HG02571 (cell line): ENCODE results near the gene EHBP1L1.
"Not testable (repeated sequence)": the region's sequence is repeated elsewhere in the genome, so short reads cannot be mapped to it uniquely, and the experiment has no call there.

Experiments used
- ATAC-seq: cut with Tn5 transposase; IDR thresholded peaks from one replicate; pipeline ENCODE4 v1.9.1; 2021; ENCODE audit warnings: mild to moderate bottlenecking, moderate library complexity; ENCODE audit not compliant: unreplicated experiment

The EHBP1L1 gene

DNA sequence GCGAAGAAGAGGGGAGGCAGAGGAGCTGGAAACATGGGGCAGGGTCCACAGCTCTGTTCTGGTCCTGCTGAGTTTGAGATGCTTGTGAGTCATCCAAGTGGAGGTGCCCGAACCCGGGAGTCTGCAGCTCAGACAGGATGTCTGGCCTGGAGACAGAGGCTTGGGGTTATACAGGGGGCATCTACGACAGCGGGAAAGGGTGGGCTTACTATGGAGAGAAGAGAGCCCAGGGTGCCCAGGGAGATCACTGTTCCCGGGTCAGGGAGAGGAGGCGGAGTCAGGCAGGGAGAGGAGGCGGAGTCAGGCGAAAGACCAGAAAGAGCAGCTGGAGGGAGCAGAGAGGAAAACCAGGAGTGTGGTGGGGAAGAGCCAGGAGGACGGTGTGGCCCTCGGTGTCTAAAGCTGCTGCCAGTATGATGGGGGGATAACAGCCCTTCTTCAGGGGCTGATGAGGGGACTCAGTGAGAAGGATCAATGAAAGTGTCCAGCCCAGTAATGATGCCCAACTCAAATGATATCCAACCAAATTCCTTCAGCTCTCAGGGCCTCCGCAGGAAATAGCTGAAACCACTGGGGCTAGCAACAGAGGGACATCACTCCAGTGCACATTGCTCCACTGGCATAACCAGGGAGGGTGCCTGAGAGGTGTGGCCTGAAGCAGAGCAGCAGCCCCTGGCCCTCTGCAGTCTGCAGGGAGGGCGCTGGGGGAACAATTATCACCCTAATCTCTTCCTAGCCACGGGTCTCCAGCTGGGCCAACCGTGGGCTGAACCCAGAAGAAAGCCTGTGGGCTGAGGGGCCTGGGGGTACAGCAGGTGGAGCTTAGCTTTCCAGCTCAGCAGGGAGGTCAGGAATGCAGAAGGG, 15.1 kb upstream of the EHBP1L1 start:
- no peak for ATAC-seq

DNA sequence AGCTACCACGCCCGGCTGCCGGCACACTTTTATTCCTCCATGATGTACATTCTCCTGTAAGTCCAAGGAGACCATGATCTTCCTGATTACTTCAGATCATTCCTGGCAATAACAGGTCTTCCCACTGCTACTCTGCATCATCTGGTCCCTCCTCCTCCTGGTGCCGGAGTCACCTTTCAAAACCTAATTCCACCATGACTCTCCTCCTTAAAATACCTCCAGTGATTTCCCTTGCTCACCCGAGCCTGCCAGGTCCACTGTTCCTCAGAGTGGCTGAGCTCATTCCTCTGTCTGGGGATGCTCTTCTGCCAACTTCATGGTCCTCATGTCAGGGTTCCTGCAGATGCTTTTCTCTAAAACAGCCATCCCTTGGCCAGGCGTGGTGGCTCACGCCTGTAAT, 13.8 kb upstream of the EHBP1L1 start:
- no peak for ATAC-seq

- ATAC-seq = no peak
These were observed 13.1 kb upstream of the EHBP1L1 start for GRCh38 chr11:65562788-65563187.

GRCh38 chr11:65563601-65564000, 12.3 kb upstream of the EHBP1L1 start:
- no peak for ATAC-seq

- ATAC-seq = not testable (repeated sequence)
These were observed 10.8 kb upstream of the EHBP1L1 start for GRCh38 chr11:65564879-65565559.

- ATAC-seq = no peak
These were observed 10.0 kb upstream of the EHBP1L1 start for GRCh38 chr11:65565624-65566453.

DNA sequence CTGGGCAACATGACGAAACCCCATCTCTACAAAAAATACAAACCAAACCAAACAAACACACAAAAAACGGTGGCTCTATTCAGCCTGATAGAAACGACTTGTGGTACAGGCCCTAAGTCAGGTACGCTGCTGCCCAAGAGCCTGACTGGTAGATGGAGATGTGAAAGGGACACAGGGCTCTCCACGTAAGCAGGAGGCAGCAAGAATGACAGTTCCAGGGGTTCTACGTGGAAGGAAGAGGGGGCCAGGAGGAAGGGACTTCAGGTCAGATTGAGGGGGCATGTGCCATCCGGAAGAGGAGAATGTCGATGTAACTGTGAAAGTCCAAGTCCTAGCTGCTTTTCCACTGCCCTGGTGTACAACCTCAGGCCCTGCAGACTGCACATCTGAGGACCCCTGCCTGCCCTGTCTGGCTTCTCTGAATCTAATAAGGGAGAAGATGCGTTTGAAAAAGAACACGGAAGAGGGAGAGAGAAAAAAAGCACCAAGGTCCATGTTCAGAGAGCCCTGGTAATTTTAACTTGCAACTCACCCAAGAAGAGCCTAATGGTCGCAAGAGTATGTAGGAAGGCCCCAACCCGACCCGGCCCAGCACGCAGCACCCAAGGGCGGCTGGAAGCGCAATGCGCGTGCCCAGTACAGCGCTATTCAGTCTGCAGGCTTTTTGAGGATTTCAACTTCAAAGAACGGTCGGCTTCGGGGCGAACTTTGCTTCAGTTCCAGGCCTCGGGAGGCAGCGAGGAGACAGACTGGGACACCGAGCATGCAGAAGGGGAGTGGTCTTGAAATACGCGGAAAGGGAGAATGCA, 6.5 kb upstream of the EHBP1L1 start:
- ATAC-seq = peak; percentile 8

GRCh38 chr11:65569973-65570918, 5.6 kb upstream of the EHBP1L1 start, which contains the start of gene ZNRD2:
Gene ZNRD2, plus strand, starts transcription at chr11:65570477. Its CDS starts 15 bp downstream, at chr11:65570492.
- peak; percentile 55 for ATAC-seq

GRCh38 chr11:65571420-65571819, 4.4 kb upstream of the EHBP1L1 start:
- ATAC-seq = no peak

DNA sequence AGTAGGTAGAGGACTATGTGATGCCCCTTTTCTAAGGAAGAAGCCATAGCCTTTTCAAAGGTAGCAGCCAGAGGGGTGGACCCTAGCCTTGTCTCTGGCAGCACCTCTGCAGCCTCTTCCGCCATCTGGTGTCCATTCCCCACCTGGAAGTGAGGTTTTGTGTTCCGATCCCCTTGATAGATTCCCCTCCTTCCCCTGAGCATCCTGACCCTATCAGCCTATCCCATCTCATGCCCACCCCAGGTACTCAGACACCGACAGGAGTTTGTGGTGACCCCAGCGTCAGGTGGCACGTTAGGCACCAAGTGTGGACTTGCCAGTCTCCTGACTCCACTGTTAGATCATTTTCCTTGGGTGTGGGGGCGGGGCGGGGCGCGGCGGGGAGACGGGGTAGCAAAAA, 3.9 kb upstream of the EHBP1L1 start:
- ATAC-seq = no peak

DNA sequence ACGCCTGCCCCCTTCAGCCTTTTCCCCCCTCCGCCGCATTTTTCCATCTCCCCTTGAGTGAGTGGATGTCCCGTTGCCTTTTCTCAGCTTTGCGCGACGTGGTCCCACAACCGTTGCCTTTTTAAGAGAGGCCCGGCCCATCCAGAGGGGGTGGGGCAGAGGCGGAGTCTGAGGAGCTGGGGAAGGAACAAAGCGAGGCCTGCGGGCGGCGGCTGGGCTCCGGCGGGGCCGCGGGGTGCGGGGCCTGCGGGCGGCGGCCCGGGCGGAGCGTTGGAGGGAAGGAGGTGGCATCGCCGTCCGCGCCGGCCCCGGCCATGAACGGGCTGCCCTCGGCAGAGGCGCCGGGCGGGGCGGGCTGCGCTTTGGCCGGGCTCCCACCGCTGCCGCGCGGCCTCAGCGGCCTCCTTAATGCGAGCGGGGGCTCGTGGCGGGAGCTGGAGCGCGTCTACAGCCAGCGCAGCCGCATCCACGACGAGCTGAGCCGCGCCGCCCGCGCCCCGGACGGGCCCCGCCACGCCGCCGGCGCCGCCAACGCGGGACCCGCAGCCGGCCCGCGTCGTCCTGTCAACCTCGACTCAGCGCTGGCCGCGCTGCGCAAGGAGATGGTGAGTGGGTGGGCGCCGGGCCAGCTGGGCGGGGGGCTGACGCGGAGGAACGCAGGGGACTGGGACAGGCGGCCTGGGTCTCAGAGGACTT, 3.3 kb upstream of the EHBP1L1 start, which contains the start of gene FAM89B:
FAM89B (plus strand) TSS at position 183 of the 696 bp plus-strand sequence; CDS start at position 315, 132 bp downstream.
- ATAC-seq = no peak

GRCh38 chr11:65573391-65574079, 2.3 kb upstream of the EHBP1L1 start:
- no peak for ATAC-seq

DNA sequence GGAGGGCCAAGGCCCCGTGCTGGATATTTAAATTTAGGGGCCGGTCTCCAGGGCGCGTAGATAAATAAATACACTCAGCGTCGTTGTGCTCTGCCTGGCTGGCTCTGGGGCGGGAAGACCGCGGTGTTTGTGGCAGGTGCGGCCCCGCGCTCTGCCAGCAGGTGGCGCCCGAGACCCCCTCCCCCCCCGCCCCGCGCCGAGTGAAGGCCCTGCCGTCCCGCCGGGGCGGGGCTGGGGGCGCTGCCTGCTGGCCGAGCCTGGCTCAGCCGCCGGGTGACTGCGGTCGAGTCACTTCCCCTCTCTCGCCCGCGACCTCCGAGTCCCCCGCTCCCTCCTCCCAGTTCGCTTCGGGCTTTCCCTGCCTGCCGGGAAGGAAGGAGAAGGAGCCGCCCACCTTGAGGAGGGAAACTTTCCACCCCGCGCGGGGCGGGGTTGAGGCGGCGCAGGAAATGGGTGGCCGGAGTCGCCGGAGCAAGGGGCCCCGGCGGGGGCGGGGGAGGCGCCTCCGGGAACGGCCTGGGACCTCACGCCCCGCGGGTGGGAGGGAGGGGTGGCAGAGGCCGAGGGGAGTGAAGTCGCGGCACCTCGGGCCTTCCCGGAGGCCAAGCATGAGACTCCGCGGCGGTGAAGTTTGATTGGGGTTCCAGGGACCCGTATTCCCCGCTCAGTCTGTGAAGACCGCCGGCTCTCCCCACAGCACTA, 1.6 kb upstream of the EHBP1L1 start:
- no peak for ATAC-seq

DNA sequence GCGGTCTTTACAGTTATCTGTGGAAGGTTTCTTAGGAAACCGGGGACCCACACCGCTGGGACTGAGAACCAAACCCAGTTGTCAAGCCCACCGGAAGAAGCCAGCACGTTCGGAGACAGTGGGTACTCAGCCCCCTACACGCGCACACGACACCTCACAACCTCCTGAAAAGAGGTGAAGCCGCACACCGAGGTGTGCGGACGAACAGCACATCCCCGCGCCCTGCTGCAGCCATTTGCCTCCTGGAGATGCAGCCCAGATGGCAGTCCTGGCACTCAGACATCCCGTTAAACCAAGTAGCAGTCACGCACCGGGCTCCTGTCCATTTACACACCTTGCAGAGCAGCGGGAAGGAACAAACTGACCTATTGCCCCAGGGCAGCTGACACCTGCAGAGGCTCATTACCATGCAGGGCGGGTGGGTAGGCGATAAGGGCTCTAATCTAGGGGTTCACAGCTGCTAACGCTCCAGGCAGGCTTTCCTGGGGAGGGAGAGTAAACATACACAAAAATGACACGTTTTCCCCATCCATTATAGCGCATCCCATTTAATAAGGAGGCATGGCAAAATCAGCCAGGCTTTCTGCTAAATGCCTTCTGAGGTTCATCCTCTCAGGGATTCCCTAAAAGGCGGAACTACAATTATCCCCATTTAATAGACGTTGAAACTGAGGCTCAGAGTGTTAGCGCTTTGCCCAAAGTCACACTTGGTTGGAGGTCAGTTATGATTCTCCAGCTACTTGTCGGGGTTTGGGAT, 864 bp upstream of the EHBP1L1 start:
- no peak for ATAC-seq

DNA sequence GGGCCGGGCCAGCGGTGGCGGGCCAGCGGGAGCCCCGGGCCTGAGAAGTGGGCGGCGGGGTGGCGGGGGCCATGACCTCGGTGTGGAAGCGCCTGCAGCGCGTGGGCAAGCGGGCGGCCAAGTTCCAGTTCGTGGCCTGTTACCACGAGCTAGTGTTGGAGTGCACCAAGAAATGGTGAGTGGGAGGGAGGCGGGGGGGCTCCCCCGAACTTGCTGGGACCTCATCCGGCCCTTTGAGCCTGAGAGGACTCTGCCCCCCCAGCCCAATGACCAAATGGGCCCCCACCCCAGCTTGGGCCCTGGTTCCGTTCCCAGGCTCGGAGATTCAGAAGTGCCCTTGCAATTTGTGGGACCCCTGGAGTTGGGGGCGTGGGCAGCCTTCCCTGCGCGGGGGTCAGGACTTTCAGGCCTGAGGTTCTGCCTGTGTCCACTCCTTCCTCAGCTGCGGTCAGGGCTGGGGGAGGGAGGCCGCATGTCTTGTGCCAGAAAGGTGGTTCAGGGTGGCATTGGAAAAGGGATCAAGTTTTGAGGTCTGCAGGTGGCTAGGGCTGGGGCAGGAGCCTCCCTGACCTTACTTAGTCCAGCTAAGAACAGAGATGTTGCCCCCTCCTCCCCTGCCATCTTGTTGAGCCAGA, 496 bp downstream of the EHBP1L1 start:
- no peak for ATAC-seq
